ENCODE results near the gene PTGER2. TPM values are rescaled to one million over a fixed set of nuclear protein-coding genes. Genes with fewer than 3 reads are reported as not detected.

PTGER2 gene
- polyA plus RNA-seq, 1 experiment: 70.7 TPM

DNA sequence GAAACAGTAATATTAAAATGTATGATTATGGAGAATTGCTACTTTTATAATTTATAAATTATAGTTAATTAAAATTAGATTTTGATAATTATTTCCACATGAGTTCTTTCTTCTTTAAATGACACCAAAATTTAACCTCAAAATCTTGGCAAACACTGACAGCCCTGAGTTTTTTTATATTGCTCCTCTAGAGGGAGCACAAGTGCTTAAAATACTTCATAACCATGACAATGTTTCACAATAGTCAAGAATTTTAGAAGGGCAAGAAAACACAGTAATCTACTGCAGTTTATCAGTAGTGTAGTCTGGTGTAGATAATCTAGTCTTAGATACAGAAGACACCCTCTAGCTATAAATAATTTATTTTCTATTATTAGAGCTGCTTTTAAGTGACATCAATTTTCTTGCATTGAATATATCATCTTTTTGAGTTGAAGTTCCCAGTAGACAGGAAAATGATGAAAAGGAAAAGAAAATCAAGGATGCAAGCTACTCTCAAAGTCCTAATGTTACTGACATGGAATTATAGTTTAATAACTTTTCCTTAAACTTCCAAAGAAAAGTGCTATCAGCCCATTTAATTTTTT, 14.3 kb upstream of the PTGER2 start:
- TF ChIP-seq CTCF (IDR thresholded peaks at IDR 0.05; ENCODE audit: low read depth, low read length): peak; percentile 68
- H3K27ac ChIP-seq (ENCODE audit: low read depth, low read length): no peak overlapping the region
- H3K9me3 ChIP-seq (ENCODE audit: control insufficient read depth, insufficient read depth, low read length): no peaks in the 10 kb centered on the region
- POLR2A ChIA-PET: interaction anchor here (0.7 kb wide), 1 partner anchor 157 kb away, joined by 4 read pairs; no protein-coding TSS in a partner anchor
- no peaks in the 10 kb centered on the region for H3K27me3 ChIP-seq (ENCODE audit: control insufficient read depth, insufficient read depth, low read length)
- DNase-seq (ENCODE audit: low read depth, low spot score): no peak
- CTCF ChIA-PET: interaction anchor here (0.6 to 2.6 kb wide), 23 partner anchors 8 to 649 kb away, joined by 3 to 11 read pairs (median 3); partner anchors contain the start of genes GPR137C and TXNDC16
- H3K4me3 ChIP-seq (ENCODE audit: low read depth, low read length): no peak overlapping the region

DNA sequence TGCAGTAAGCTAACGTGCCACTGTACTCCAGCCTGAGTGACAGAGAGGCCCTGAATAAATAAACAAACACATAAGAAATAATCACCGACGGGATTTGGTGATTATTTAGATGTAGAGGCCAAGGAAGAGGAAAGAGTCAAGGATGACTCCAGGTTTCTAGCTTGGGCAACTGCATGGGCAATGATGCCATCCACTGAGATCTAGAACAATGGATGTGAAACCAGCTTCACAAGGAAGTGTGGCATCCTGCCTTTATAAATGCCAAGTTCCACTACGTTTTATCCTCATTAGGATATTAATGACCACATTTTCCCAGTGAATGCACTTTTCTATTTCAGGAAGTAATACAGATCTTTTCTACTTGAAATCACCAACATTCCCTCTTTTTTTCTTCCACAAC, 10.9 kb upstream of the PTGER2 start:
- CTCF ChIA-PET: no interaction called here

DNA sequence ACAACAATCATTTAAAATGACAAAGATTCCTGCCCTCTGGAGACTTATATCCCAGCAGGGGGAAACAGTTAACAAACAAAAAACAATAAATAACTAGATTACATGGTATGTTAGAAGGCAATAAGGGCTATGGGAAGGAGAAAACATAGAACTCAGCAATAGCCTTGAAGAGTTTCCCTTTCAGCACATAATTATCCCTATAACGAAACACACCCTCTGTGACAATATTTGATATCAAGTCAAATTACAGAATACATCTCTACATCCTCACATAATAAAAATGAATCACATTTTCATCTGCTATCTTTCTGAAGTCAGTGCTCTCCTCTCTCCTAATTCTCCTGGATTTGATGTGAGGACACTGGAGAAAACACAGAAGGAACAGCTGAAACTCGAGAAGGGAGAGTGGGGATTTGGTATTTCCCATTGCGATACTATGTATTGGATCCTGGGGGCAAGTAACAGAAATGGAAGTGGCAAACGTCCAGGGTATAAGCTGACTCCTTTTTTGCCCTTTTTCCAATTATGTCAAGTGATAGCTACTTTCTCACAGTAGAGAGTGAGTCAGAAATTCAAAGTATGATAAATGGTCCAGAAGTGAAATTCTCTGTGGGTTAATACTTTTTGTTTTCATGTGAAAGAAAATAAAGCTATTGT, 9.7 kb upstream of the PTGER2 start:
- Histone ChIP-seq H3K27ac (ENCODE audit: low read depth, low read length) (no peak overlapping the region), H3K27me3 (ENCODE audit: control insufficient read depth, insufficient read depth, low read length) (no peaks in the 10 kb centered on the region), H3K4me3 (ENCODE audit: low read depth, low read length) (no peak overlapping the region), H3K9me3 (ENCODE audit: control insufficient read depth, insufficient read depth, low read length) (no peaks in the 10 kb centered on the region)
- DNase-seq (ENCODE audit: low read depth, low spot score): no peak
- ChIA-PET CTCF (interaction anchor here (1.0 kb wide), 1 partner anchor 13 kb away, joined by 4 read pairs; no protein-coding TSS in a partner anchor), POLR2A (no interaction called here)
- no peak for TF ChIP-seq CTCF (IDR thresholded peaks at IDR 0.05; ENCODE audit: low read depth, low read length)

More for the DNA sequence above, 10.9 kb upstream of the PTGER2 start:
- no peak for DNase-seq (ENCODE audit: low read depth, low spot score)
- Histone ChIP-seq H3K27ac (ENCODE audit: low read depth, low read length) (no peak overlapping the region), H3K9me3 (ENCODE audit: control insufficient read depth, insufficient read depth, low read length) (no peaks in the 10 kb centered on the region), H3K4me3 (ENCODE audit: low read depth, low read length) (no peak overlapping the region), H3K27me3 (ENCODE audit: control insufficient read depth, insufficient read depth, low read length) (no peaks in the 10 kb centered on the region)
- POLR2A ChIA-PET: no interaction called here
- no peak for TF ChIP-seq CTCF (IDR thresholded peaks at IDR 0.05; ENCODE audit: low read depth, low read length)

- no peaks in the 10 kb centered on the region for H3K9me3 ChIP-seq (ENCODE audit: control insufficient read depth, insufficient read depth, low read length)
- H3K4me3 ChIP-seq (ENCODE audit: low read depth, low read length): no peak overlapping the region
- H3K27me3 ChIP-seq (ENCODE audit: control insufficient read depth, insufficient read depth, low read length): no peaks in the 10 kb centered on the region
- no peak overlapping the region for H3K27ac ChIP-seq (ENCODE audit: low read depth, low read length)
- DNase-seq (ENCODE audit: low read depth, low spot score): no peak
- CTCF ChIA-PET: interaction anchor here (1.0 kb wide), 1 partner anchor 13 kb away, joined by 4 read pairs; no protein-coding TSS in a partner anchor
- TF ChIP-seq CTCF (IDR thresholded peaks at IDR 0.05; ENCODE audit: low read depth, low read length): no peak
- POLR2A ChIA-PET: no interaction called here
Observed at GRCh38 chr14:52305014-52305413, 9.1 kb upstream of the PTGER2 start.

DNA sequence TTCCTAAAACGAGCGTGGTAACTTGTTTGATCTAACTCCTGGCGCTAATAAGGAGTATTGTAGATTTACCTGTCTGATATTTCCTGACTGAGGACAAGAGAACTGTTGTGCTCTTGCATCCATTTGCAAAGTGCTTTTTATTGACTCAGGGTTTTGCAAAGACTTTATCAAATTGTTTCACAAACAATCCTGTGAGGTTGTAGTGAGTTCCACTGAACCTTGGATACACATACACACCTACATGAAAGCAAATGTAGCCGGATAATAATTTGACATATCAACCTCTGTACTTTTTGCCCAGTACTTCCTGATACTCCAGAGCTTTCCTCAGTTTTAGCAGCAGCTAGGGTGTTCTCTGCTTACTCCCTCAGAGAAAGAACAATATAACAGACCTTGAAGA, 6.7 kb upstream of the PTGER2 start:
- no peak for DNase-seq (ENCODE audit: low read depth, low spot score)
- H3K27ac ChIP-seq (ENCODE audit: low read depth, low read length): no peak overlapping the region
- POLR2A ChIA-PET: no interaction called here
- TF ChIP-seq CTCF (IDR thresholded peaks at IDR 0.05; ENCODE audit: low read depth, low read length): no peak
- H3K9me3 ChIP-seq (ENCODE audit: control insufficient read depth, insufficient read depth, low read length): no peaks in the 10 kb centered on the region
- CTCF ChIA-PET: no interaction called here
- H3K4me3 ChIP-seq (ENCODE audit: low read depth, low read length): no peak overlapping the region
- H3K27me3 ChIP-seq (ENCODE audit: control insufficient read depth, insufficient read depth, low read length): no peaks in the 10 kb centered on the region
